SK-MEL-5 (cell line): ENCODE data around the gene MED13L. TPM values are rescaled to one million over a fixed set of nuclear protein-coding genes. Genes with fewer than 3 reads are reported as not detected.

Experiments
- DNase-seq: peaks from one replicate; pipeline ENCODE4 v3.0.0-alpha.2; 2016; ENCODE audit warnings: low read depth, low spot score
- in situ Hi-C: cut with HindIII; loops from 2 replicates; pipeline ENCODE4 v1.10.0; 2016; ENCODE audit warnings: low sequenced_read_pairs, high pct_unique_total_duplicates, low pct_unique_long_range_greater_than_20kb
- polyA plus RNA-seq, 2 experiments: library from polyadenylated mRNA; depleted of rRNA; stranded (reverse); fragments of >200 nt; gene quantifications; 2 replicates each; pipeline ENCODE4 v1.2.3, GENCODE V29; 2015
- total RNA-seq: library from RNA; depleted of rRNA; stranded (reverse); fragments of >200 nt; shearing (Covaris generic); gene quantifications from 2 replicates; pipeline ENCODE4 v1.2.3, GENCODE V29; 2014; rRNA removed

Gene MED13L
- total RNA-seq: 41.3 and 58.4 TPM in 2 replicates
- 25.3 and 35.5 TPM in 2 replicates for polyA plus RNA-seq (2015; cell fraction: cytosol; rRNA removed)
- polyA plus RNA-seq (2015; cell fraction: nucleus; rRNA removed): 69.8 and 72.9 TPM in 2 replicates

DNA sequence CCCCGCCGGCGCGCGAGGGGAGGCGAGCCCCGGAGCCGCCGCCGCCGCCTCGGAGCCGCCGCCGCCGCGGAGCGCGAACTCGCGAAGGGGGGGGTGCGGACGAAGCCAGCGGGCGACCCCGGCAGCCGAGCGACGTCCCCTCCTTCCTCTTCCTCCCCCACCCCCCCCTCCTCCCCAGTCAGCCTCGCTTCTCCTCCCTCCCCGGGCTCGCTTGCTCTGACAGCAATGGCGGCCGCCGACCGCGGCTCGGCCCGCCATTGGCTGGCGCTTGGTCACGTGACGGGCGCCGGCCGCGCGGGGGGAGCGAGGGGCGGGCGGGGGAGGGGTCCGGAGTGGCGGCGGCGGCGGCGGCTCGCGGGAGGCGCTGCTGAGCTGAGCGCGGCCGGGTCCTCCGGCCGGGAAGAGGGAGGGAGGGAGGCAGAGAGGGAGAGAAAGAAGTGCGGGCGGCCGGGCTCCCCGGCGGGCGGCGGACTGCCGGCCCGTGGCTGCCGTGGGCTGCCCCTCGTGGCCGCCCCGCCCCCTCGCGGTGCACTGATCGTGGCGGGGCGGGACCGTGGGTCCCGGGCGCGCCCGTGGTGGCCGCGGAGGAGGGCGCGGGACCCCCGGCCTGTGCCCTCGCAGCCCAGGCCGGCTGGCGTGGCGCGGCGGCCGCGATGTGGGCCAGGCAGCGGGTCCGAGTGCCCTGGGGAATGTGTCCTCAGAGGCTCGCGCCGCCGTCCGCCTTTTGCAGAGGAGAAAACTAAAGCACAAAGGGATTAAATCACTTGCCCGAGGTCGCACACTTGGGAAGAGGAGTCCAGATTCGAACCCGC, at the start of gene MED13L:
Gene MED13L, minus strand, starts transcription at position 227 of the 812 bp plus-strand sequence. CDS start 562 bp downstream, outside the sequence.
- in situ Hi-C loops: no loop called here
- DNase-seq: peak; percentile 86

DNA sequence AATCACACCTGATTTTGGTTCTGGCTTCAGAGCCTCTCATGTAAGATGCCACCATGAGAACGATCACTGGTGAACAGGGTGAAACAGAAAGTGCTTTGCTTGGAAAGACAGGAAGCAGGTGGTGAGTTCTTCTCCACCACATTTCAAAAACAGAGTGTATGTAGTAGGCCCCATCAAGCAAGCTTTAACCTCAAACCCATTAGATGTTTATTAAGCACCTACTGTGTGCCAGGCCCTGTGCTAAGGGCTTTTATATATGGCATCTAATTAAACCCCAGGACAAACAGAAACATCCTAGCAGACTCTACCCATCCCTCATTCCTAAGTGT, 47.8 kb upstream of the MED13L start:
- DNase-seq: no peak
- in situ Hi-C loops: no loop called here

DNA sequence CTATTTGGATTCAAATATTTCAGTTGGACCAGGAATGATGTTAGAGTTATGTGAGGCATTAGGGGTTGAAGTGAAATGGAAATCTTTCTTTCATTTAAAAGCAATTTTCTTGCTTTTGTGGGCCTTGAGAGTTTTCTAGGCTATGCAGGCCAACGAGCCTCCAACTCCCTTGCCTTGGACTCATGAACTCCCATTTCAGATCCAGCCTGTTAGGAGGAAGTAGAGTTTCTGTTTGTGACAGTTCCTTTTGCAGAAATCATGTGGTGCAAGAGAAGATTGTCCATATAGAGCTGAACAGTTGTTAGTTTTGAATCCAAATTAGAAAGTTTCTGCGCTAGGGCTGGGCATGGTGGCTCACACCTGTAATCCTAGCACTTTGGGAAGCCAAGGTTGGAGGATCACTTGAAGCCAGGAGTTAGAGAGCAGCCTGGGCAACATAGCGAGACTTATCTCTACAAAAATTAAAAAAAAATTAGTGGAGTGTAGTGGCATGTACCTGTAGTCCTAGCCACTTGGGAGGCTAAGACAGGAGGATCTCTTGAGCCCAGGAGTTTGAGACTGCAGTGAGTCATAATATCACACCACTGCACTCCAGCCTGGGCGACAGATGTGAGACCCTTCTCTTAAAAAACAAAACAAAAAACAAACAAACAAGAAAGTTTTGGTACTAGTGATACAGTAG, 47.3 kb upstream of the MED13L start:
- in situ Hi-C loops: no loop called here
- DNase-seq: no peak

DNA sequence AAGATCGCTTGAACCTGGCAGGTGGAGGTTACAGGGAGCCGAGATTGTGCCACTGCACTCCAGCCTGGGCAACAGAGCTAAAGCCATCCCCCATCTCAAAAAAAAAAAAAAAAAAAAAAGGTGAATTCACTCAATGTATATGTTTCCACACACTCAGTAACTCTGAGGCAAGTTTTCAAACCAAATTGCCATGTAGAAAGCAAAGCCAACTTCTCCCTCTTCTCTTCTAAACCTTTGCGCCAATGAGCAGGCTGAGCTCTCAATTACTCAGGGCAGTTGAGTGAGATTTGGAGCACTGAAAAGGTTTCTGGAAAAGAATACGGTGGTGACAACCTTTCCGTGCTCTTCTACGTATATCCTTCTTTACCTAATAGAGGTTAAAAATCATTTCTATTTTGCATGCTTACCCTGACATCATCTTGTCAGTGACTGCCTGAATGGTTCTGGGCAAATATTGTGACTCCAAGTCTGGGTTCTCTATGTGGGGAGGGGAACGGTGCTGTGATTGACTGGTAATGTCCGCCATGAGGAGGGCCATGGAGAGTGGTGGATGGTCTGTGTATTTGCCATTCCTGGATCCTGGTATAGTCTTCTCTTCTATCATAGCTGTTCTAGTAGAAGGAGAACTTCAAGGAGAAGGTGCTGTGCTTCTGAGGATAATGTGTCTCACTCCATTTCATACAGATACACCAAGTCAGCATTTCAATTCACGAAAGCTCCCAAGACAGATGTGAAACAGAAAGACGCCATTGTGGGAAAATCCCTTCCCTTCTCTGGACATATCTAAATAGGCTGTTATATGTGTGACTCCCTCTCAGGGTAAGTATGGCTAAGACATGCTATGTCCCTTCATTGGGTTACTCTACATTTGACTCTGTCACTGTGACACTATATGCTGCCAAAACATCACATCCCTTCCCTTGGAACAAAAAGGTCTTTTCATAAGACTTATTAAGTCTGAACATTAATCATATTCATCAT, 46.2 kb upstream of the MED13L start:
- DNase-seq: no peak
- in situ Hi-C loops: no loop called here

GRCh38 chr12:116321913-116322312, 44.4 kb upstream of the MED13L start:
- in situ Hi-C loops: no loop called here
- DNase-seq: no peak

- in situ Hi-C loops: no loop called here
- no peak for DNase-seq
These were observed 43.3 kb upstream of the MED13L start for GRCh38 chr12:116320791-116321217.

DNA sequence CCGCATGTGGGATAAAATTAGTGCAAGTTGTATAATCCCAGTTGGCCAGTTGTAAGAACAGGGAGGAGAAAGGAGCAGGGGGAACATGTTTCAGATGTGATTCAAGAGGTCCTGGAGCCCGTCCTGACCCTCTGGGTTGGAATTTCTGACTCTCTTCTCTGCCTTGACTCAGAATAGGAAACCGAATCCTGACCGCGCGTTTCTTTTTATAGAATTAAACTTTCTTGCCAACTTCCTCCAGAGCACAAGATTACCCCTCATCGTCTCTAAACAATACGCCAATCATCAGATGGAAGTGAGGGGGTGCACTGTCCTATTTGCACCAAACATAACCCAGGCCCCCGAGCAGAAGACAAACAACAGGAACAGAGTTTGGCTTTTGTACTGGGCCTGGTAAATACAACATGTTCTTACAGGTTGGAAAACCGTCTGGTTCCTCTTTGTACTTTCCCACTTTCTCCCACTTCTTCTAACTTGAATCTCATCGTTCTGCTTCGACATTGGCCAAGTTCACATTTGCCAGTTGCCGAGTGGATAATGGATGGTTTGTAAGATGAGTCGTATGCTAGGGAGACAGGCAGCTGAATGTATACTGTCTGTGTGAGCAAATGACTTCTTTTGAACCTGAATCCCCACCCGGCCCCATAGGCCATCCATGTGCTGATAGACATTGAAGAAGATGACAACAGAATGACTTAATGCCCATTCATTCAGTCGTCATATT, 42.6 kb upstream of the MED13L start:
- no peak for DNase-seq
- in situ Hi-C loops: no loop called here

GRCh38 chr12:116319233-116319897, 41.9 kb upstream of the MED13L start:
- no peak for DNase-seq
- in situ Hi-C loops: no loop called here

- in situ Hi-C loops: no loop called here
- DNase-seq: no peak
These were observed 41.2 kb upstream of the MED13L start for GRCh38 chr12:116318576-116319232.

DNA sequence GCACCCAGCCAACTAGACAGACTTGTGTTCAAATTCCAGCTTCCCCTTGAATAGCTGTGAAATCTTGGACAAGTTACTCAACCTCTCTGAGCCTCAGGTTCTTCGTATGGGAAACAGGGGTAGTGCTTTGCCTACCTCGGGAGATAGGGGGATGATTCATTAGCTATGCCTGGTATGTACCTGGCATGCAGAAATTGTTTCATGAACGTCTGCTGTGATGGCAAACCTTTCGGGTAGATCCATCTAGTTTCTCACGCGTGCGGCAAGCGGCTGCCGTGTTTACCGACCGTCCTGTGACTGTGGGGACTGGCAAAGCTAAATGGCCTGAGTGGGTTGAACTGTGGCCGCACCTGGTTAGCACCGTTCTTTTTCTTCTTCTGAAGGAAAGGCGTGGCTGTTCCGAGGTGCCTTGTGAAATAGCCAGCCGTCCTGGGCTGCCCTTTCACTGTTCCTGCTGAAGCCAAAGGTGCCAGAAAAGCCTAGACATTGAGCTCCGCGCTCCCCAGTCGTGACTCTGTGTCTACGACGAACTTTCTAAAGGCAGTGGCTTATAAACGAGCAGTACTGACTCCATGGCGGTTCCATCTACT, 40.6 kb upstream of the MED13L start:
- in situ Hi-C loops: no loop called here
- DNase-seq: no peak

- no peak for DNase-seq
- in situ Hi-C loops: no loop called here
These were observed 39.6 kb upstream of the MED13L start for GRCh38 chr12:116317139-116317538.

GRCh38 chr12:116314477-116314876, 37.0 kb upstream of the MED13L start:
- in situ Hi-C loops: no loop called here
- no peak for DNase-seq

GRCh38 chr12:116313194-116313927, 35.9 kb upstream of the MED13L start:
- no peak for DNase-seq
- in situ Hi-C loops: no loop called here

GRCh38 chr12:116310082-116310481, 32.6 kb upstream of the MED13L start:
- no peak for DNase-seq
- in situ Hi-C loops: no loop called here

GRCh38 chr12:116309343-116309742, 31.9 kb upstream of the MED13L start:
- DNase-seq: no peak
- in situ Hi-C loops: no loop called here
